Right forelimb (tissue), 1 donor: ENCODE measurements around the gene PLCB1.
"Not testable (repeated sequence)": the region's sequence is repeated elsewhere in the genome, so short reads cannot be mapped to it uniquely, and the experiment has no call there.

Source experiments
- DNase-seq: peaks from one replicate; pipeline ENCODE4 v3.0.0-alpha.2; 2018

Gene PLCB1

DNA sequence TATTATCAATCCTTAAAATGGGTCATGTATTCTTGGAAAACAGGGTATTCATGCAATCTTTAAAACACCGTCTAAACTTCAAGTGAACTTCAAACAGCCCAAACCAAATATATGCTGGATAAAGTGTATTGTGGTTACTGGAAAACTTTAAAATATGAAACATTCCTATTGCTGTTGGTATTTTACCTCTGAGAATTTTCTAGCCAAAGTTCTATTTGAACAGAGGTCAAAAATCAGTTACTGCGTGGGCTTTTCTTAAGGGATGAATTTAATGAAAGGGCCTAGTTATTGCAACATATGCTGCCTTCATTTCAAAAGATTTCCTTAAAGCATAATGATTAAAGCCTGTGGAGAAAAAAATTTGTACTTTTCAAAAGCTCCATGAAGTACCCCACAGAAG is 436.0 kb downstream of the PLCB1 start:
- no peak for DNase-seq

DNA sequence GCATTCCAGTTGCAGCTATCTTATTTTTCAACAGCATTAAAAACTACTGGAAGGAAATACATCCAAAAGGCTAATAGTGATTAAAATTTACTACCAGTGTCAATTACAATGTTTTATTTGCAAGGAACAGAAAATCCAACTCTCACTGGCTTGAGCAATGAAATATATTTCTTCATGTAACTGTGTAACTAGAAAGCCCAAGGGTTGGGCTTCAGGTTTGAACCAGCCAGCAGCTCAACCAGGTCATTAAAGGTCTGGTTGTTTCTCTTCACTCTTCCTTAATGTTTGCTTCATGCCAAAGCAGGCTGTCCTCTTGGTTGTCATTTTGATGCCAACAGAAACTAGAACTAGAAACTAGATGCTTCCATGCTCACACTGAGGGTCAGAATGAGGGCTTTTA is 437.7 kb downstream of the PLCB1 start:
- no peak for DNase-seq

GRCh38 chr20:8571611-8572010 is 439.5 kb downstream of the PLCB1 start:
- DNase-seq: no peak

GRCh38 chr20:8573686-8574085 is 441.6 kb downstream of the PLCB1 start:
- DNase-seq: no peak

GRCh38 chr20:8575114-8575513 is 443.0 kb downstream of the PLCB1 start:
- no peak for DNase-seq

- DNase-seq: no peak
These were observed 446.2 kb downstream of the PLCB1 start for GRCh38 chr20:8578161-8578865.

GRCh38 chr20:8579035-8579434 is 447.0 kb downstream of the PLCB1 start:
- DNase-seq: no peak

DNA sequence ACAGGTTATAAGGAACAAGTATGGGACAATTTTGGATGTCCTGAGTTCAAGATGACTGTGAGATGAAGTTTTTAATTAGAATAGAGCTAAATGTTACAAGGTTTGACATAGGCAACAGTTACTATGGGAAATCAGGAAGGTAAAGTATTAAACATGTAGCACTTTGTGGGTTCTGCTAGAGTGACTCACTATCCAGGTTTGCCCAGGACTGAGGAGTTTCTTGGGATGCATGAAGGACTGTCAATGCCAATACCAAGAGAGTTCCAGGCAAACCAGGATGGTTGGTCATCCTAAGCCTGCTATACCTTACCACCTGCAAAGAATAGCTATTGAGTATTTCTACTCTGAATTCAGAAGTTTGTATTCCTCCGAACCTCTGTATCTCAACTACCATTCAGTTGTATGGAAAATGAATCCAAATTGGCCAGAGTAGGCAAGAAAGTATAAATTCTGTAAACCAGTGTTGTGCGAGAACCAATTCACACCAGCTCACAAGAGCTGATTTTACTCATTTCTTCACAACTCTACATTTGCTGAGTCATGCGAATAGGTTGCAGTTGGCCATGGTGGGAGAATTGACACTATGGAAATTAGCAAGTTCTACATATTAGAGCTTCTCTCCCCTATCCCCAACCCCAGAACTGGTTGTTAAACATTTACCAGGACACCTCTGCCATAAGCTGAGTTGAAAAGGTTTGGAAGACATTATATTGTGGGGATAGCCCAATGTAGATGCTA is 449.5 kb downstream of the PLCB1 start:
- no peak for DNase-seq

DNA sequence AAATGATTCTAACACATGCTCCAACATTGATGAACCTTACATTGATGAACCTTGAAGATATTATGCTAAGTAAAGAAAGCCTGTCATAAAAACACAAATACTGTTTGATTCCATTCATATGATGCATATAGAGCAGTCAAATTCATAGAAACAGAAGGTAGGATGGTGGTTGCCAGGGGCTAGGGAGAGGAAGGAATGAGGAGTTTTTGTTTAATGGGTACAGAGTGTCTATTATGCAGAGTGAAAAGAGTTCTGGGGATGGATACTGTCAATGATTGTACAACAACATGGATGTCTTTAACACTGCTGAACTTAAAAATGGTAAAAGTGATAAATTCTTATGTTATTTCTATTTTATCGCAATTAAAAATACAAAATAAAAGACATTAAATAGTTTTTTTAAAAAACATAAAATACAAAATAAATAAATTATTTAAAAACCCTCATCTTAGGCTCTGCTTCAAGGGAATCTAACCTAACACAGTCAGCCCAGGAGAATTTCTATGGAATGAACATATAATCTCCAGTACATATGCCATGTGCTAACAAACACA is 451.0 kb downstream of the PLCB1 start:
- no peak for DNase-seq

DNA sequence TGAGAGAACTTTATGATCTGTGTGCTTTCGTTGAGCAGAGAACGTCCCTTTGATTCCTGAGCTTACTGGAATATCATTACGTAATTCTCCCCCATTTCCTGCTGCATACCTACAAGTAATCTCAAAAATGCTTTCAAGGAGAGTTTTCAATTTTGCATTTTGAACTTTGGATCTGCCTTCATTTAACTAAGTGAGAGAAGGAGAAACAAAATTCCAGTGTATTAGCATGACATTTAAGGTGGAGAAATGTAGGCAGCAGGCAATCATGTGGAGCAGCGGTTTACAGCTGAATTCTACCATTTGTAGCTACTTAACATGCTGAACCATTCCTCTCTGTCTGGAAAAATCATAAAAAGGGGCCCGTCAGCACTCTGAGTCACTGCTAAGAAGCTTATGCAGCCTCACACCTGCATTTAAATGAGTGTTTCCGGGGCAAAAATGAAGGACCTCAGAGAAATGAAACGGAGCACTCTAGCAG is 451.5 kb downstream of the PLCB1 start:
- DNase-seq: no peak

GRCh38 chr20:8587251-8587650 is 455.2 kb downstream of the PLCB1 start:
- no peak for DNase-seq

DNA sequence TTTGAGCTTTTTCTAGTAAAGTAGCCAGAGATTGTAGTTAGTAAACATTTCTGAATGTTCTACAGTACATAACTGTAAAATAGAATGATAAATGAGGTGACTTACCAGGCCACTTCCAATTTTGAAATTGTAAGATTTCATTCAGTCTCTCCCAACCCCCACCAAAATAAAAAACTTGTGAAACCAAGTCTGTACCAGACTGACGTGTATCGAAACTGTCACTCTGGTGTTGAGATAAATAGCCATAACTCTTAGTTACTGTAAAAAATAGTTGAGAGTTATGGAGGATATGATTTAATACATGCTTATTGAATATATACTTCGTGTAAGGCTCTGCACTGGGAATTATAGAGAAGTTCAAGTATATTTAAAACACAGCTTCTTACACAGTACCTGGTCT is 455.7 kb downstream of the PLCB1 start:
- no peak for DNase-seq

GRCh38 chr20:8589956-8590355 is 457.9 kb downstream of the PLCB1 start:
- DNase-seq: no peak

GRCh38 chr20:8600910-8601541 is 469.0 kb downstream of the PLCB1 start:
- DNase-seq: not testable (repeated sequence)

DNA sequence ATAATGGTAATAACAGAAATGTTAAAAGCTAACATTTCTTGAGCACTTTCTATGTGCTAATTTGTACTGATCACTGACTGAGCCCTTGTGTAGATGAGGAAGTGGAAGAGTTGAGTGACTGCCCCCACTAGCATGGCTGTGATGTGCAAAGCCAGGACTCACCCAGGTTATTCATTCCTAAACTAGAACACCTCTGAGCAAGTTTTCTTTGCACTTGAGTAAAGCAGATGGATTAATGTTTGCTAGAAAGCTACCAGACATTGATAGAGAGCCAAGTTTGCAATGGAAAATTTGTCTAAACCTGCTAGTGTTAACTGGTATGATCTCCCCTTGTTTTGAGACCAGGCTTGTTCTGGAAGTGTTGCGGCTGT is 469.5 kb downstream of the PLCB1 start:
- DNase-seq: no peak

GRCh38 chr20:8602389-8603116 is 470.5 kb downstream of the PLCB1 start:
- DNase-seq: no peak

- no peak for DNase-seq
These were observed 476.4 kb downstream of the PLCB1 start for GRCh38 chr20:8608470-8608869.

- DNase-seq: no peak
These were observed 484.7 kb downstream of the PLCB1 start for GRCh38 chr20:8616792-8617191.

DNA sequence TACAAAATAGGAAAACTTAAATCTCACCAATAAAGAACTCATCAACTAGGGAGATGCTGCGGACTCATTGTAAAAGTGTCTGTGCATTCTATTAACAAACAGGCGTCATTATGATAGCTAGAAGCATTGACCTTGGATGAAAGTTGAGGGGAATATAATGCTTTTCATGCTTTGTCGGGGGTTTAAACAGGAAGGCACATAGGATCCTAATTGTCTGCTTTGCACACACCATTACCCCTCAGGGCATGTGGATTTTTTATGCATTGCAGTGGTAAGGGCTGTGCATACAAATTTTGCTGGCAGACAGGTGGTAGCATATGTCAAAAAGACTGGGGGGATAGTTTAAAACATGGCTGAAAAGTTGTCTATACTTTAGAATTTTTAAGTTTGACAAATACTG is 488.9 kb downstream of the PLCB1 start:
- no peak for DNase-seq

GRCh38 chr20:8624046-8624445 is 492.0 kb downstream of the PLCB1 start:
- no peak for DNase-seq

- no peak for DNase-seq
These were observed 492.6 kb downstream of the PLCB1 start for GRCh38 chr20:8624616-8625015.

GRCh38 chr20:8627340-8628004 is 495.4 kb downstream of the PLCB1 start:
- DNase-seq: no peak
